ENCODE results near the gene ZC3H18. TPM values are rescaled to one million over a fixed set of nuclear protein-coding genes. Genes with fewer than 3 reads are reported as not detected.

The ZC3H18 gene
- total RNA-seq, 1 donor from 2014 or later = 44.5 TPM

- no peaks in the 10 kb centered on the region for H3K9me3 ChIP-seq
- no peak overlapping the region for H3K4me3 ChIP-seq
- peaks cover 12% of the 10 kb centered on the region for H3K4me1 ChIP-seq
- no peaks in the 10 kb centered on the region for H3K36me3 ChIP-seq
- DNase-seq = no peak
- TF ChIP-seq CTCF (IDR thresholded peaks at IDR 0.05) = no peak
- H3K27me3 ChIP-seq = no peaks in the 10 kb centered on the region
- intact Hi-C loops (cut with DNase I) = no loop called here
- no peak for ATAC-seq
- H3K27ac ChIP-seq = no peak overlapping the region
These were observed 4.0 kb upstream of the ZC3H18 start for GRCh38 chr16:88566158-88566557.

- Histone ChIP-seq H3K4me3 (peak overlapping the region; percentile 95), H3K4me1 (peaks cover 20% of the 10 kb centered on the region), H3K9me3 (no peaks in the 10 kb centered on the region), H3K27ac (peak overlapping the region; percentile 27), H3K27me3 (no peaks in the 10 kb centered on the region), H3K36me3 (peaks cover 13% of the 10 kb centered on the region)
- DNase-seq = no peak
- no peak for ATAC-seq
- intact Hi-C loops (cut with DNase I) = no loop called here
- no peak for TF ChIP-seq CTCF (IDR thresholded peaks at IDR 0.05)
These were observed 1.2 kb upstream of the ZC3H18 start for GRCh38 chr16:88568710-88569613.

- H3K36me3 ChIP-seq = peaks cover 13% of the 10 kb centered on the region
- H3K9me3 ChIP-seq = no peaks in the 10 kb centered on the region
- ATAC-seq (peak; percentile 5), DNase-seq (peak; percentile 72)
- peaks cover 20% of the 10 kb centered on the region for H3K4me1 ChIP-seq
- H3K4me3 ChIP-seq = peak overlapping the region; percentile 95
- intact Hi-C loops (cut with DNase I) = no loop called here
- H3K27ac ChIP-seq = peak overlapping the region; percentile 27
- no peak for TF ChIP-seq CTCF (IDR thresholded peaks at IDR 0.05)
- no peaks in the 10 kb centered on the region for H3K27me3 ChIP-seq
These were observed 604 bp upstream of the ZC3H18 start for GRCh38 chr16:88569614-88569984.

- intact Hi-C loops (cut with DNase I) = no loop called here
- ATAC-seq = no peak
- TF ChIP-seq CTCF (IDR thresholded peaks at IDR 0.05) = no peak
- H3K27ac ChIP-seq = peak overlapping the region; percentile 74
- H3K9me3 ChIP-seq = no peaks in the 10 kb centered on the region
- peaks cover 19% of the 10 kb centered on the region for H3K36me3 ChIP-seq
- no peaks in the 10 kb centered on the region for H3K27me3 ChIP-seq
- DNase-seq = no peak
- peaks cover 20% of the 10 kb centered on the region for H3K4me1 ChIP-seq
- H3K4me3 ChIP-seq = peak overlapping the region; percentile 95
These were observed 489 bp downstream of the ZC3H18 start for GRCh38 chr16:88570691-88571092.

- no peak for TF ChIP-seq CTCF (IDR thresholded peaks at IDR 0.05)
- Histone ChIP-seq H3K4me1 (peaks cover 23% of the 10 kb centered on the region), H3K4me3 (no peak overlapping the region), H3K27ac (no peak overlapping the region), H3K9me3 (no peaks in the 10 kb centered on the region), H3K27me3 (no peaks in the 10 kb centered on the region), H3K36me3 (peaks cover 53% of the 10 kb centered on the region)
- ATAC-seq (no peak), DNase-seq (no peak)
- intact Hi-C loops (cut with DNase I) = no loop called here
These were observed 5.0 kb downstream of the ZC3H18 start for GRCh38 chr16:88575251-88575650.

Measured in upper lobe of right lung (tissue), 1 donor.